ENCODE data around the gene DAPK2.

The DAPK2 gene

GRCh38 chr15:63857461-63857856 is 188.8 kb downstream of the DAPK2 start:
- DNase-seq: peak; percentile 97
